Parathyroid adenoma (tissue), 2 donors: ENCODE results near the gene SMIM7.
"Not testable (repeated sequence)": the region's sequence is repeated elsewhere in the genome, so short reads cannot be mapped to it uniquely, and the experiment has no call there.

ENCODE experiments used
- H2AFZ ChIP-seq: fragments of 300-600 bp; sonication (generic); one replicate; pipeline ENCODE4 v1.7.0; 2017; ENCODE audit warnings: antibody characterized with exemption, mild to moderate bottlenecking
- H3K27ac ChIP-seq: fragments of 300-600 bp; sonication (generic); one replicate; pipeline ENCODE4 v1.7.0; 2017
- H3K27me3 ChIP-seq: fragments of 300-600 bp; sonication (generic); one replicate; pipeline ENCODE4 v1.7.0; 2017; ENCODE audit warnings: low read length; ENCODE audit not compliant: control insufficient read depth, insufficient read depth
- H3K36me3 ChIP-seq: fragments of 300-600 bp; sonication (generic); one replicate; pipeline ENCODE4 v1.7.0; 2017; ENCODE audit warnings: low read length; ENCODE audit not compliant: control insufficient read depth, insufficient read depth
- H3K4me1 ChIP-seq: fragments of 300-600 bp; sonication (generic); one replicate; pipeline ENCODE4 v1.7.0; 2017; ENCODE audit warnings: control low read depth
- H3K4me2 ChIP-seq: fragments of 300-600 bp; sonication (generic); one replicate; pipeline ENCODE4 v1.7.0; 2017; ENCODE audit warnings: low read length
- H3K4me3 ChIP-seq: fragments of 300-600 bp; sonication (generic); one replicate; pipeline ENCODE4 v1.7.0; 2017; ENCODE audit warnings: low read depth, low read length
- H3K79me2 ChIP-seq: fragments of 300-600 bp; sonication (generic); one replicate; pipeline ENCODE4 v1.7.0; 2017; ENCODE audit warnings: control low read depth
- H3K9ac ChIP-seq: fragments of 300-600 bp; sonication (generic); one replicate; pipeline ENCODE4 v1.7.0; 2017; ENCODE audit warnings: mild to moderate bottlenecking
- H3K9me3 ChIP-seq: fragments of 300-600 bp; sonication (generic); one replicate; pipeline ENCODE4 v1.7.0; 2017; ENCODE audit warnings: low read length; ENCODE audit not compliant: control insufficient read depth
- CTCF ChIP-seq: fragments of 300-600 bp; sonication (generic); IDR thresholded peaks from one replicate; pipeline ENCODE4 v1.7.0; 2017; ENCODE audit warnings: antibody characterized with exemption, mild to moderate bottlenecking
- donor health status: primary hyperparathyroidism.

SMIM7 gene

GRCh38 chr19:16670291-16670690 lies 10.3 kb upstream of the SMIM7 start:
- no peak for TF ChIP-seq CTCF
- H3K4me3 ChIP-seq, result no peak overlapping the region
- H3K4me1 ChIP-seq, result no peaks in the 10 kb centered on the region
- no peaks in the 10 kb centered on the region for H3K9me3 ChIP-seq
- H3K27ac ChIP-seq, result no peak overlapping the region
- H3K9ac ChIP-seq, result no peak overlapping the region
- no peak overlapping the region for H3K4me2 ChIP-seq
- no peaks in the 10 kb centered on the region for H3K36me3 ChIP-seq
- H3K79me2 ChIP-seq, result no peaks in the 10 kb centered on the region
- H3K27me3 ChIP-seq, result no peaks in the 10 kb centered on the region
- no peak overlapping the region for H2AFZ ChIP-seq

- H3K27me3 ChIP-seq, H3K27ac ChIP-seq, H3K79me2 ChIP-seq, H3K4me2 ChIP-seq, H3K4me3 ChIP-seq, H3K9me3 ChIP-seq, H3K4me1 ChIP-seq, H3K9ac ChIP-seq, H2AFZ ChIP-seq, H3K36me3 ChIP-seq: not testable (repeated sequence)
Measured at GRCh38 chr19:16668702-16669101, 8.8 kb upstream of the SMIM7 start.

- Histone ChIP-seq H3K9ac (no peak overlapping the region), H3K4me1 (no peaks in the 10 kb centered on the region), H3K36me3 (no peaks in the 10 kb centered on the region), H3K9me3 (no peaks in the 10 kb centered on the region), H2AFZ (no peak overlapping the region), H3K4me3 (no peak overlapping the region), H3K27me3 (no peaks in the 10 kb centered on the region), H3K79me2 (no peaks in the 10 kb centered on the region), H3K27ac (no peak overlapping the region), H3K4me2 (no peak overlapping the region)
- TF ChIP-seq CTCF, result no peak
Measured at GRCh38 chr19:16668176-16668575, 8.2 kb upstream of the SMIM7 start.

GRCh38 chr19:16661480-16662034 lies 1.6 kb upstream of the SMIM7 start:
- H2AFZ ChIP-seq, result peak overlapping the region; percentile 89
- H3K27me3 ChIP-seq, result no peaks in the 10 kb centered on the region
- H3K79me2 ChIP-seq, result peaks cover 23% of the 10 kb centered on the region
- H3K4me3 ChIP-seq, result peak overlapping the region; percentile 52
- H3K36me3 ChIP-seq, result no peaks in the 10 kb centered on the region
- H3K9ac ChIP-seq, result no peak overlapping the region
- TF ChIP-seq CTCF, result no peak
- H3K4me1 ChIP-seq, result peaks cover 2% of the 10 kb centered on the region
- H3K4me2 ChIP-seq, result peak overlapping the region; percentile 82
- peak overlapping the region; percentile 67 for H3K27ac ChIP-seq
- no peaks in the 10 kb centered on the region for H3K9me3 ChIP-seq

GRCh38 chr19:16660763-16661479 lies 977 bp upstream of the SMIM7 start, which contains the start of gene TMEM38A:
Gene TMEM38A (plus strand): TSS chr19:16661139. CDS start chr19:16661218, 79 bp downstream.
- Histone ChIP-seq H2AFZ (peak within 1 kb of the TSS; percentile 96), H3K36me3 (no peaks in the 10 kb centered on the region), H3K79me2 (peaks cover 27% of the 10 kb centered on the region), H3K27ac (peak within 1 kb of the TSS; percentile 90), H3K27me3 (no peaks in the 10 kb centered on the region), H3K4me1 (peaks cover 2% of the 10 kb centered on the region), H3K9ac (no peak within 1 kb of the TSS), H3K4me3 (peak within 1 kb of the TSS; percentile 98), H3K9me3 (no peaks in the 10 kb centered on the region), H3K4me2 (peak within 1 kb of the TSS; percentile 100)
- TF ChIP-seq CTCF, result no peak
